GM18861 (cell line): ENCODE data around the gene MID1IP1.

Source experiments
- ATAC-seq: cut with Tn5 transposase; IDR thresholded peaks from one replicate; pipeline ENCODE4 v1.9.1; 2021; ENCODE audit not compliant: unreplicated experiment

The MID1IP1 gene

GRCh38 chrX:38800981-38801845 lies at the start of gene MID1IP1:
MID1IP1 (plus strand) TSS chrX:38801459; CDS start chrX:38804947, 3,488 bp downstream.
- ATAC-seq = no peak

DNA sequence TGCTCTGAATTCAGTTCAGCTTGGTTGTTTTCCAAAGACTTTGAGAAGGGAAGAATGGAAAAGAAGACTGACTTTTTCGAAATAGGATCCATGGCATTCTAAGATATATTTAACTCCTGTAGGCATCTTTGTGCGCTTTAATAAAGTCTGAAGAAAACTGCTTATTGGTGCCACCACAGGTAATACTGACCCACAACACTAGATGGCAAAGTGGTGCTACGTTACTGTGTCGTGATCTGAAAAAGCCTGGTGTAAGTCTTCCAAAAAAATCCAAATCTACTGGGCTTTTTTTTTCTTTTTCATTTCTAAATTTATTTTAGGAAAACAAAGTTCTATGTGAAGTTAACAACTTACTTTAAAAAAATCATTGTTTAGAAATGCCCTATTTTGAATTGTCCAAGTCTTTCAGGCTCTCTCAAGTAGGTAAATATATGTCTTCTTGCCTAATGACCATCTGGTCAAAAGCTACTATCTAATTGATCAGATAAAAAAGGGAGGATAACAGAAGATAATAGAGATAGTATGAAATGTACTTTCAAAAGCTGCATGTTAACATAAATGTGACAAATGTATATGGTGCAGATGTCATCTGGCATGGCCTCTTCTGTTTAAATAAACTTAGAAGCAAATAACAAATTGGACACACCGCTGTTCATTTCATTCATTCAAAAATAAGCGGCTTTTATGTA lies 47.0 kb upstream of the MID1IP1 start:
- no peak for ATAC-seq

DNA sequence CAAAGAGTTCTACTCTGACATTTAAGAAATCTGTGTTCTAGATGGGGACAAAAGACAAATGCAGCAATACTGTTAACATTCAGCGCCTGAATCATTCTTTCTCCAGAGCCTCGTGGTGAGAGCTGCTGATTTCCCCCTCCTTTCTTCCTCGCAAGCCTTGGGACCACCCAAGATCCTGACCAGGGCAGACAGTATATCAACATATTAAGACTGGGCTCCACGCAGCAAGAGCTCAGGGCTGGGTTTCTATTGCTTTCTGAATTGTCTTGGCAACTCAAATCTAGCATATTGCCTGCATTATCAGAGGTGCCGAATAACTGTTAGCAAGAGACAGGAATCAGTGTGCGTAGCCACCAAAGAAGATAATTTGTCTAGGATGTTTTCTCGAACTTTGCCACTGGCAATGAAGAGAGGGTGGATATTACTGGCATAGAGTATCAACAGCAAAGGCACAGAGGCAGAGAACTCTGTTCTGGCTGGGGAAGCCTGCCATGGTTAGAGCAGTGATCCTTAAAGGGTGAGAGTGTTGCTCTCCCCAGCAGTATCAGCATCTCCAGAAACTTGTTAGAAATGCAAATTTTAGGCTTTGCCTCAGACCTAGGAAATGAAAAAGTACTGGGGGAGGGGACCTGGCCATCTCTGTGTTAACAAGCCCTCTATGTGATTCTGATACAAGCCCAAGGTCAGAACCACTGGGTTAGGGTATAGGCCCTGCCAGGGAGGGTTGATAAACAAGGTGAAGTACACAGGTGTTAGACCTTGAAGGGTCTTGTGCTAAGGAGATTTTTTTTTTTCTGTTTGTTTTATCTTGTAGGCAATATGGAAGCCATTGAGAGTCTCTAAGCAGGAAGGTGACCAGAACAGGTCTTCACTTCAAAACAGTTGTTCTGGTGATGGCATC lies 46.2 kb upstream of the MID1IP1 start:
- ATAC-seq = no peak

- no peak for ATAC-seq
Measured at GRCh38 chrX:38760883-38761282, 40.4 kb upstream of the MID1IP1 start.

GRCh38 chrX:38768079-38768478 lies 33.2 kb upstream of the MID1IP1 start:
- ATAC-seq = no peak

GRCh38 chrX:38770152-38770551 lies 31.1 kb upstream of the MID1IP1 start:
- no peak for ATAC-seq

DNA sequence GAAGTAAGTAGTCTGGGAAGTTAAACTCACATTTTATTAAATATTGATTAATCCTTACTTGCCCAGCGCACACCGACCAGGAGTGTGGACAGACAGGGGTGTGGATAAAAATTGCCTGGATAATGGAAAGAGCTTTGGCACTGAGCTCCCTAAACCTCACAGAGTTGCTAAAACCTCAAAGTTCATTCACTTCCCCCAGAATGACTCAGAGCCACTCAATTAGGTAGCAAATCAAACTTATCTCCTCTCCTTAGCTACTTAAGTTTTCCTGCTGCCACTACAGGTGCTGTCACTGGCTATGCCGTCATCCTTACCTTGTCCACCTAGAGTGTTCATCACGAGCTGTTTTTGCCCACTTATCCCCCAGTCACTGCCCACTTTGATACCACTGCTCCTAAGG lies 27.0 kb upstream of the MID1IP1 start:
- ATAC-seq = no peak

GRCh38 chrX:38796946-38797345 lies 4.3 kb upstream of the MID1IP1 start:
- no peak for ATAC-seq

GRCh38 chrX:38798956-38799355 lies 2.3 kb upstream of the MID1IP1 start:
- no peak for ATAC-seq

DNA sequence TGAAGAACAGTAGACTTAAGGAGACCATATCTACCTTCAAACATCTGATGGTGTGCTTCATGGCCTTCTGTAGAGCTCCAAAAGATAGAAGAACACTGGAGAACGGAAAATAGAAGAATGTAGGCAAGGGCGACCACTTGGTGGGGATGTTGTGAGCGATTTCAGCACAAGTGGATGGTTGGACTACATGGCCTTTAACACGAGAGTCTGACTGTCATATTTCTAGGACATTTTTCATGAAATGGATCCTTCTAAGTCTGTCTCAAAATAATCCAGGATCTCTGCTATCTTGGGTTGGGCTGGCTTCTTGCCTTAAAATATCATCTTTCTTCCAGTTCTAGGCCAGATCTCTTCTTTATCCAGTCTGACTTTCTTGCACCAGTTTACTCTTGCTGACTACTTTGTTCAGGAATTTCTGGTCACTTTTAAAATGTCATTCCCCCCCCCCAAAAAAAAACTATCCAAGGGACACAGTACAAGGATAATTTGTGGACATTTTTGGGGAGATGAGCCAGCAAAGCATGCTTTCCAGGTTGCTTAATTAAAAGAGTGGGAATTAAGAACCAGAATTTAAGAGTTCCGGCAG lies 1.2 kb upstream of the MID1IP1 start:
- no peak for ATAC-seq

GRCh38 chrX:38803243-38803587 lies 2.0 kb downstream of the MID1IP1 start:
- no peak for ATAC-seq

DNA sequence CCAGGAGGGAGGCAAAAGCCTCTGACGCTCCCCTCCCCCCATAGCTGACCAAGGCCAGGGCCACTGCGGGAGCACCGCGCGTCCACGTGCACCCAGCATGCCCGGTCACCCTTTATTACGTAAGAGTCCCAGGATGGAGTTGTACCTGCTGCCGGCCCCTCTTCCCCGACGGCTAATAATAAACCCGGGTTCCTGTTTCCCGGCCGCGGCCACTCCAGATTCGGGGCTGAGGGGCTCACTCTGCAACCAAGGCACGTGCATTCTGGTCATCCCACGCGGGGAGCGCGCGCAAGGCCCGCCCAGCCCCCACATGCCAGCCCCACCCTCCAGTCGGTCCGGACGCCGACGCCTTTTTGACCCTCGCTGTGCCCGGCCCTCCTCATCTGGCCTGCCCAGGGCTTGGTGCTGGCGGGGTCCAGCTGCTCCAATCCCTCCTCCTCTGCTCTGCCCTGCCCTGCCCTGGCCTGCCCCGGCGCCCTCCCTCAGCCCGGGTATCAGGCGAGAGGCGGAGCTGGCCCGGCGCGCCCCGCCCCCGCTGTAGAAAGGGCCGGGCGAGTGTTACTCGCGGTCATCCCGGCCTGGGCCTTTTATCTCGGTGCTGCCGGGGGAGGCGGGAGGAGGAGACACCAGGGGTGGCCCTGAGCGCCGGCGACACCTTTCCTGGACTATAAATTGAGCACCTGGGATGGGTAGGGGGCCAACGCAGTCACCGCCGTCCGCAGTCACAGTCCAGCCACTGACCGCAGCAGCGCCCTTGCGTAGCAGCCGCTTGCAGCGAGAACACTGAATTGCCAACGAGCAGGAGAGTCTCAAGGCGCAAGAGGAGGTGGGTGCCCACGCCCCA lies 2.6 kb downstream of the MID1IP1 start:
- ATAC-seq = peak; percentile 45

- ATAC-seq = no peak
Measured at GRCh38 chrX:38804432-38804681, 3.1 kb downstream of the MID1IP1 start.

DNA sequence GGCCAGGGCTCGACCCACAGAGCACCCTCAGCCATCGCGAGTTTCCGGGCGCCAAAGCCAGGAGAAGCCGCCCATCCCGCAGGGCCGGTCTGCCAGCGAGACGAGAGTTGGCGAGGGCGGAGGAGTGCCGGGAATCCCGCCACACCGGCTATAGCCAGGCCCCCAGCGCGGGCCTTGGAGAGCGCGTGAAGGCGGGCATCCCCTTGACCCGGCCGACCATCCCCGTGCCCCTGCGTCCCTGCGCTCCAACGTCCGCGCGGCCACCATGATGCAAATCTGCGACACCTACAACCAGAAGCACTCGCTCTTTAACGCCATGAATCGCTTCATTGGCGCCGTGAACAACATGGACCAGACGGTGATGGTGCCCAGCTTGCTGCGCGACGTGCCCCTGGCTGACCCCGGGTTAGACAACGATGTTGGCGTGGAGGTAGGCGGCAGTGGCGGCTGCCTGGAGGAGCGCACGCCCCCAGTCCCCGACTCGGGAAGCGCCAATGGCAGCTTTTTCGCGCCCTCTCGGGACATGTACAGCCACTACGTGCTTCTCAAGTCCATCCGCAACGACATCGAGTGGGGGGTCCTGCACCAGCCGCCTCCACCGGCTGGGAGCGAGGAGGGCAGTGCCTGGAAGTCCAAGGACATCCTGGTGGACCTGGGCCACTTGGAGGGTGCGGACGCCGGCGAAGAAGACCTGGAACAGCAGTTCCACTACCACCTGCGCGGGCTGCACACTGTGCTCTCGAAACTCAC lies 3.6 kb downstream of the MID1IP1 start:
- no peak for ATAC-seq

GRCh38 chrX:38805432-38806389 lies 4.5 kb downstream of the MID1IP1 start:
- ATAC-seq = no peak

GRCh38 chrX:38806875-38807621 lies 5.8 kb downstream of the MID1IP1 start:
- no peak for ATAC-seq

DNA sequence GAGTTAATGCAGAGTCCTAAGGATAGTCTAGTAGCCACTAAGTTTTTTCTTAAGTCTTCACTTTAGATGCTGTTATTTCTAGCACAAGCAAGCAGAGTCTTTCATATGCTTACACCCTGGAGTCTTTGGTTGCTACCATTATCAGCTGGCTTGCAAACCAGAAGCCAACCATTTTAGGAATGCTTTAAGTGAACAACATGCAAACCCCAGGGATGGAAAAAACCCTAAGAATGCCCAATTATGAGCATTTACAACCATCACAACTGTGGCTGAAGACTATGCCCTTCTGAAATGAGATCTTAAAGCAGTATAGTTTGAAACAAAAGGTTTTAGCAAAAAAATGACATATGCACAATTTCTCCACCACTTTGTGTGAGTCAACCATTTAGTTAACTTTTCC lies 6.6 kb downstream of the MID1IP1 start:
- no peak for ATAC-seq
